Activated T-cell treated with anti-CD3 and anti-CD28 coated beads, Interleukin-2, amount 50 U/mL, for 24 hours (primary cell): ENCODE results near the gene NAT16.
"Not testable (repeated sequence)": the region's sequence is repeated elsewhere in the genome, so short reads cannot be mapped to it uniquely, and the experiment has no call there.

Experiments used
- DNase-seq: peaks from one replicate; pipeline ENCODE4 v3.0.0-alpha.2; 2020
- H3K27ac Mint-ChIP-seq: 2 replicates; pipeline ENCODE4 v1.8.0; 2020; ENCODE audit warnings: mild to moderate bottlenecking, mixed read lengths
- H3K27me3 Mint-ChIP-seq: 2 replicates; pipeline ENCODE4 v1.8.0; 2020; ENCODE audit warnings: mixed read lengths
- H3K36me3 Mint-ChIP-seq: 2 replicates; pipeline ENCODE4 v1.8.0; 2020; ENCODE audit warnings: low read depth, mixed read lengths
- H3K4me1 Mint-ChIP-seq: 2 replicates; pipeline ENCODE4 v1.8.0; 2020; ENCODE audit warnings: low read depth, mixed read lengths
- H3K4me3 Mint-ChIP-seq: 2 replicates; pipeline ENCODE4 v1.8.0; 2020; ENCODE audit warnings: mild to moderate bottlenecking, moderate library complexity, mixed read lengths
- H3K9me3 Mint-ChIP-seq: 2 replicates; pipeline ENCODE4 v1.8.0; 2020; ENCODE audit warnings: mixed read lengths

NAT16 gene

GRCh38 chr7:101122933-101123702 is 57.0 kb downstream of the NAT16 start:
- Mint-ChIP-seq H3K27ac (no peak overlapping the region), H3K36me3 (no peaks in the 10 kb centered on the region), H3K27me3 (peaks cover 71% of the 10 kb centered on the region), H3K9me3 (no peaks in the 10 kb centered on the region), H3K4me3 (no peak overlapping the region), H3K4me1 (peaks cover 35% of the 10 kb centered on the region)
- DNase-seq: no peak

GRCh38 chr7:101121991-101122932 is 57.8 kb downstream of the NAT16 start:
- Mint-ChIP-seq H3K36me3 (no peaks in the 10 kb centered on the region), H3K4me1 (peaks cover 34% of the 10 kb centered on the region), H3K27ac (peak overlapping the region; percentile 38), H3K27me3 (peaks cover 70% of the 10 kb centered on the region), H3K9me3 (no peaks in the 10 kb centered on the region), H3K4me3 (peak overlapping the region; percentile 48)
- DNase-seq: no peak

- not testable (repeated sequence) for H3K27ac Mint-ChIP-seq, H3K9me3 Mint-ChIP-seq, H3K4me3 Mint-ChIP-seq, H3K36me3 Mint-ChIP-seq, DNase-seq
- H3K4me1 Mint-ChIP-seq: peaks cover 27% of the 10 kb centered on the region
- H3K27me3 Mint-ChIP-seq: peaks cover 67% of the 10 kb centered on the region
Measured at GRCh38 chr7:101121631-101121990, 58.5 kb downstream of the NAT16 start.
